Glutamatergic neuron (in vitro differentiated cells): Measurements from ENCODE around the gene CMTR2. TPM values are rescaled to one million over a fixed set of nuclear protein-coding genes. Genes with fewer than 3 reads are reported as not detected.

Experiments
- DNase-seq: peaks from one replicate; pipeline ENCODE4 v3.0.0; 2022
- H3K27ac Mint-ChIP-seq: one replicate; pipeline ENCODE4 v1.8.0; 2020; ENCODE audit warnings: mild to moderate bottlenecking, mixed read lengths, inconsistent platforms; ENCODE audit not compliant: unreplicated experiment
- H3K27me3 Mint-ChIP-seq: one replicate; pipeline ENCODE4 v1.8.0; 2020; ENCODE audit warnings: mild to moderate bottlenecking, moderate library complexity, mixed read lengths, inconsistent platforms; ENCODE audit not compliant: unreplicated experiment
- H3K36me3 Mint-ChIP-seq: one replicate; pipeline ENCODE4 v1.8.0; 2020; ENCODE audit warnings: mild to moderate bottlenecking, mixed read lengths, inconsistent platforms; ENCODE audit not compliant: unreplicated experiment
- H3K4me1 Mint-ChIP-seq: one replicate; pipeline ENCODE4 v1.8.0; 2020; ENCODE audit warnings: mild to moderate bottlenecking, low read depth, mixed read lengths, inconsistent platforms; ENCODE audit not compliant: unreplicated experiment
- H3K4me3 Mint-ChIP-seq: one replicate; pipeline ENCODE4 v1.8.0; 2020; ENCODE audit warnings: mild to moderate bottlenecking, mixed read lengths, inconsistent platforms; ENCODE audit not compliant: unreplicated experiment
- H3K9me3 Mint-ChIP-seq: one replicate; pipeline ENCODE4 v1.8.0; 2020; ENCODE audit warnings: mild to moderate bottlenecking, moderate library complexity, mixed read lengths, inconsistent platforms; ENCODE audit not compliant: unreplicated experiment
- total RNA-seq: library from RNA; stranded (reverse); fragmentation: NEBNext Ultra II Directional; extraction: Animal tissue kit (Norgen Biotek cat#: 25700); gene quantifications from one replicate; pipeline ENCODE4 v1.2.1, GENCODE V29; 2021; ENCODE audit not compliant: unreplicated experiment
- TF ChIP-seq, protein P1 (sequence below): fragments of 200-600 bp; sonication (generic); IDR thresholded peaks from one replicate; pipeline ENCODE4 v1.5.0; 2021; ENCODE audit not compliant: partially characterized antibody, unreplicated experiment

The CMTR2 gene
- total RNA-seq, 1 donor from 2014 or later, result 14.7 TPM

DNA sequence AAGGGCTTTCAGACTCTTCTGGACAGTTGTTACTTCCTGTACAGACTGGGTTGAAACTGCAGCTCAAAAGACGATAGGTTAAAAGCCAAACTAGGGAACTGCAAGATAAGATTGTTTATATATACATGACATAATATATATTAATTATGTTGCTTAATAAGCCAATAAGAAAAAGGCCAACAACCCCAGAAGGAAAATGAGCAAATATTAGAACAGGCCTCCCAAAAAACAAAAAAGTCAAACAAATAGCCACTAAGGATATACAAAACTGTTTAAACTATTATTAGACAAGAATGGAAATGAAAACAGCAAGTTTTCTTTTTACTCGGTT, 495 bp upstream of the CMTR2 start:
- DNase-seq, result no peak
- no peaks in the 10 kb centered on the region for H3K36me3 Mint-ChIP-seq
- TF ChIP-seq, protein P1, sequence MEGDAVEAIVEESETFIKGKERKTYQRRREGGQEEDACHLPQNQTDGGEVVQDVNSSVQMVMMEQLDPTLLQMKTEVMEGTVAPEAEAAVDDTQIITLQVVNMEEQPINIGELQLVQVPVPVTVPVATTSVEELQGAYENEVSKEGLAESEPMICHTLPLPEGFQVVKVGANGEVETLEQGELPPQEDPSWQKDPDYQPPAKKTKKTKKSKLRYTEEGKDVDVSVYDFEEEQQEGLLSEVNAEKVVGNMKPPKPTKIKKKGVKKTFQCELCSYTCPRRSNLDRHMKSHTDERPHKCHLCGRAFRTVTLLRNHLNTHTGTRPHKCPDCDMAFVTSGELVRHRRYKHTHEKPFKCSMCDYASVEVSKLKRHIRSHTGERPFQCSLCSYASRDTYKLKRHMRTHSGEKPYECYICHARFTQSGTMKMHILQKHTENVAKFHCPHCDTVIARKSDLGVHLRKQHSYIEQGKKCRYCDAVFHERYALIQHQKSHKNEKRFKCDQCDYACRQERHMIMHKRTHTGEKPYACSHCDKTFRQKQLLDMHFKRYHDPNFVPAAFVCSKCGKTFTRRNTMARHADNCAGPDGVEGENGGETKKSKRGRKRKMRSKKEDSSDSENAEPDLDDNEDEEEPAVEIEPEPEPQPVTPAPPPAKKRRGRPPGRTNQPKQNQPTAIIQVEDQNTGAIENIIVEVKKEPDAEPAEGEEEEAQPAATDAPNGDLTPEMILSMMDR, result no peak
- H3K4me1 Mint-ChIP-seq, result peaks cover 9% of the 10 kb centered on the region
- H3K27ac Mint-ChIP-seq, result no peak overlapping the region
- H3K27me3 Mint-ChIP-seq, result no peaks in the 10 kb centered on the region
- no peaks in the 10 kb centered on the region for H3K9me3 Mint-ChIP-seq
- peak overlapping the region; percentile 91 for H3K4me3 Mint-ChIP-seq

- TF ChIP-seq, protein P1, result no peak
- no peaks in the 10 kb centered on the region for H3K9me3 Mint-ChIP-seq
- peaks cover 10% of the 10 kb centered on the region for H3K4me1 Mint-ChIP-seq
- DNase-seq, result no peak
- no peaks in the 10 kb centered on the region for H3K27me3 Mint-ChIP-seq
- no peaks in the 10 kb centered on the region for H3K36me3 Mint-ChIP-seq
- peak overlapping the region; percentile 76 for H3K27ac Mint-ChIP-seq
- H3K4me3 Mint-ChIP-seq, result peak overlapping the region; percentile 91
These were observed 672 bp downstream of the CMTR2 start for GRCh38 chr16:71288570-71288889.

DNA sequence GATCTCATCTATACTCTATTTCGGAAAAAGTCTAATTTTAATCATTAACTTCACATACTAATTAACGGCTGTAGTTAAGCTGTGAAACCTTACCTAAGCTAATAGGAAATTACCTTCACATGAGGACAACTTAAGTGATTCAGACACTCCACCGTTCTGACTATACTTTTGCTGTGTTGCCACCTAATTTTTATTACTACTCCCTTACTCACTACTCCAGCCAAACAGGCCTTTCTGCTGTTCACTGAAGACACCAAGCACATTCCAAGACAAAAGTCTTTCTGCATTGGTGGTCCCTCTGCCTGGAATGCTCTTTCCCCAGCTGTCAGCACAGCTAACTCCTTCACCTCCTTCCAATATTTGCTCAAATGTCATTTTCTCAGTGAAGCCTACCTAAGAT, 1.3 kb downstream of the CMTR2 start:
- H3K9me3 Mint-ChIP-seq, result no peaks in the 10 kb centered on the region
- no peak overlapping the region for H3K27ac Mint-ChIP-seq
- TF ChIP-seq, protein P1, result no peak
- no peaks in the 10 kb centered on the region for H3K27me3 Mint-ChIP-seq
- peak overlapping the region; percentile 91 for H3K4me3 Mint-ChIP-seq
- H3K36me3 Mint-ChIP-seq, result no peaks in the 10 kb centered on the region
- no peak for DNase-seq
- peaks cover 11% of the 10 kb centered on the region for H3K4me1 Mint-ChIP-seq

DNA sequence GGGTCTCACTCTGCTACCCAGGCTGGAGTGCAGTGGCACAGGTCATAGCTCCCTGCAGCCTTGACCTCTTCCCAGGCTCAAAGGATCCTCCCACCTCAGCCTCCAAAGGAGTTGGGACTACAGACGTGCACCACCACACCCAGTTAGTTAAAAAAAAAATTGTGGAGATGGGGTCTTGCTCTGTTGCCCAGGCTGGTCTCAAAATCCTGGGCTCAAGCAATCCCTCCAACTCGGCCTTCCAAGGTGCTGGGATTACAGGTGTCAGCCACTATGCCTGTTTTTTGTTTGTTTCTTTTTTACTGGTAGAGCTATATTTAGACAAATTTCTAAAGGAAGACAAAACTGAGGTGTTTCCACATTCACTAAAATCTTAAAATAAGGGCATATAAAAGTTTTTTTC, 1.7 kb downstream of the CMTR2 start:
- peaks cover 11% of the 10 kb centered on the region for H3K4me1 Mint-ChIP-seq
- H3K27me3 Mint-ChIP-seq, result no peaks in the 10 kb centered on the region
- DNase-seq, result no peak
- no peaks in the 10 kb centered on the region for H3K36me3 Mint-ChIP-seq
- TF ChIP-seq, protein P1, result no peak
- no peaks in the 10 kb centered on the region for H3K9me3 Mint-ChIP-seq
- H3K27ac Mint-ChIP-seq, result no peak overlapping the region
- no peak overlapping the region for H3K4me3 Mint-ChIP-seq

DNA sequence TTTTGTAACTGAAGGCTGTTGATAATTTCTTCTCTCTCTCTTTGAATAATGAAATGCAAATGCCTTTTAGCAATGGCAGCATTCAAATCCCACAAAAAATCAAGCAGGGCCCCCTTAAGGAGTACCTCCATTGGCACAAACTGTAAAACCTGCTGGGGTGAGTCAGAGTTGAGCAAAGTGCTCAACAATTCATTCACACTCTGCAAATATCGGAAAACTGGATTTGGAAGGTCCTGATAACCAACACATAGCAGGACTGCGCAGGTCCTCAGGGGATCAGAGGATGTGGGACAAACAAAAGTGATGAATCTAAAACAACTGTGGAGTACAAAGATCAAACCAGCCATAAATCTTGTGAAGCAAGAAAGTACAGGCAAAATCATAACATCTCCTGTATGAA, 5.6 kb downstream of the CMTR2 start:
- Mint-ChIP-seq H3K4me1 (peaks cover 10% of the 10 kb centered on the region), H3K27me3 (no peaks in the 10 kb centered on the region), H3K27ac (no peak overlapping the region), H3K4me3 (no peak overlapping the region), H3K36me3 (no peaks in the 10 kb centered on the region), H3K9me3 (no peaks in the 10 kb centered on the region)
- DNase-seq, result no peak
- TF ChIP-seq, protein P1, result no peak
